GM18502 (cell line): ENCODE results near the gene ACSS1.

Experiments
- ATAC-seq: cut with Tn5 transposase; IDR thresholded peaks from one replicate; pipeline ENCODE4 v1.9.1; 2021; ENCODE audit warnings: mild to moderate bottlenecking; ENCODE audit not compliant: unreplicated experiment, poor library complexity

Gene ACSS1

DNA sequence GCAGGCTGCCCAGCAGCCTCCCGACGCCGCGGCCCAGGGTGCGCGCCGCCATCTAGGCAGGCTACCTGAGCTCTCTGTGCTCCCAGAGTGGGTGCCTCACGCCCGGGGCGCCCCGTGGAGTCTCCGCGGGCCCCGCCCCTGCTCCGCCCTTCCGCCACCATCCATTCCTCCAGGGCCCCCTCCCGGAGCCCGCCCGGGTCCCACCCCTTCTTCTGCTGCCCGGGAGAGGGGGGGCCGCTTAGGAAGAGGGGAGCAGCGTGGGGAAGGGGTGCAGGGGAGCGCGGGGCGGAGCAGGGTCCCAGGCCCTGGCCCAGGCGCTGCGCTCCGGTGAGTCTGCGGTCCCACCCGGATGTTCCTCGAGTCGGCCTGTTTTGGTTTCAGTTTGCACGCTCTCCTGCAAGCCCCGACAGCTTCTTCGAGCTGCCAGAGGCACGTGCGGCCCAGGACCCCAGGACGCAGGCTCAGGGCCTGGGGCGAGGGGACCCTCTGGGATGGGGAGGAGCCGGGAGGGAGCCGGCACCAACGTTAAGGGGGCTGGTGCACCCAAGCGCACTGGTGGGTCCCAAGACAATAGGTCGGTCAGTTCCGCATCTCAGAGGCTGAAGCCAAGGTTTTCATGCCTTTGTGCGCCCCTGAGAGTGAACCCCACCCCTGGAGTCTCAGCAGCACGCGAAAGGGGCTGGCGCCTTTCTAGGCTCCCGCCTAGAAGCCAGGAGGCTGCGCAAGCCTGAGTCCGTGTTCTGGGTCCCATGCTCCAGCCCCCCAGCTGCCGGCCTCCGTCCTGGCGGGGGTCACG, at the start of gene ACSS1:
Gene ACSS1, minus strand, starts transcription at position 89 of the 796 bp plus-strand sequence. Its CDS starts 37 bp downstream, at position 52.
- ATAC-seq, result peak; percentile 68

DNA sequence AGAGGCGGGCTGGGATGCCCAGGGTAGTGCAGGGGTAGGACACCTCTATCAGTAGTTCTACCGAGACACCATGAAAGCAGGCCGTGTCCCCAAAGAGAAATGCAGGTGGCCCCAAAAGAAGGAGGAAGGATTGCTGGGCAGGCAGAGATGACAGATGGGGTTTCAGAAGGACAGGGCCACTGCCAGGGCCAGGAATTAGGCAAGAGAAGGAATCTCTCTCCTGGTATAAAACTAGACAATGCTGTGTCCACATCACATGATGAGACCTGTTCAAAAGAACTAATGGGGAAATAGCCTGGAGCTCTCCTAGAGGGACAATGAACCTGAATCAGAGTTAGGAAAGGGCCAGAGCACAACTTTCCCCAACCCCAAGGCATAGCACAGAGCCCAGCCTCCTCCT, 45.6 kb upstream of the ACSS1 start:
- no peak for ATAC-seq

DNA sequence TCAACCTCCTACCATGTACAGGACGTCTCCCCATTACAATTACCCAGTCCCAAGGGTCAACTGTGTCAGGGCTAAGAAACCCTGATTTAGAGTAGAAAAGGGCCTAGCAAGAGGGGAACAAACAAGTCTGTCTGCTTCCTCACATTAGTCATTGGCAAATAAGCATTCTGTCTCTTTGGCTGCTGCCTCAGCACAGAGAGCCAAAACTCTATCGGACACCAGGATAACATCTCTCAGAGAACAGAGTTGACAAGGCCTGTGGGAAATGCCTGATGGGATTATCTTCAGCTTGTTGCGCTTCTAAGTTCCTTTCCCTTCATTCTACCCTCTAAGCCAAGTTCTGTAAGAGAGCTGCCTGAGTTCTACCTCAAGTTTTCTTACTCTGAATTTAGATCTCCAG, 43.0 kb upstream of the ACSS1 start:
- ATAC-seq, result no peak

DNA sequence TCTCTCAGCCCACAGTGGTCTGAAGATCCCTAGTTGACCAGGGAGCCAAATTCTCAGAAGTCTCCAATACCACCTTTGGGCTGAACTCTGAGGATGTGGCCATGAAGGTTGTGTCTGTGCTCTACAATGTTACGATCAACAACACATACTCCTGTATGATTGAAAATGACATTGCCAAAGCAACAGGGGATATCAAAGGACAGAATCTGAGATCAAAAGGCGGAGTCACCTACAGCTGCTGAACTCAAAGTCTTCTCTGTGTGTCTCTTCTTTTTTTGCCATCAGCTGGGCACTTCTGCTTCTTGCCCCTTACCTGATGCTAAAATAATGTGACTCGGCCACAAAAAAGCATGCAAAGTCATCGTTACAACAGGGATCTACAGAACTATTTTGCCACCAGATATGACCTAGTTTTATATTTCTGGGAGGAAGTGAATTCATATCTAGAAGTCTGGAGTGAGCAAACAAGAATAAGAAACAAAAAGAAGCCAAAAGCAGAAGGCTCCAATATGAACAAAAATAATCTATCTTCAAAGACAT, 41.7 kb upstream of the ACSS1 start:
- ATAC-seq, result no peak

DNA sequence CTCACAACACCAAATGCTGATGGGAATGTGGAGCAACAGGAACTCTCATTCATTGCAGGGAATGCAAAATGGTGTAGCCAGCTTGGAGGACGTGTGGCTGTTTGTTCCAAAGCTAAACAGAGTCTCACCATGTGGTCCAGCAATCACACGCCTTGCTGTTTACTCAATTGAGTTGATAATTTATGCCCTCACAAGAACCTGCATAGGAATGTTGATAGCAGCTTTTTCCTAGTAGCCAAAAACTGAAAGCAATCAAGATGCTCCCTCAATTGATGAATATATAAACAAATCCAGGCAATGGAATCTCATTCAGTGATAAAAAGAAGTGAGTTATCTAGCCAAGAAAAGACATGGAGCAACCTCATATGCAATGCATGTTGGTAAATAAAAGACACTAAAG, 39.6 kb upstream of the ACSS1 start:
- no peak for ATAC-seq

DNA sequence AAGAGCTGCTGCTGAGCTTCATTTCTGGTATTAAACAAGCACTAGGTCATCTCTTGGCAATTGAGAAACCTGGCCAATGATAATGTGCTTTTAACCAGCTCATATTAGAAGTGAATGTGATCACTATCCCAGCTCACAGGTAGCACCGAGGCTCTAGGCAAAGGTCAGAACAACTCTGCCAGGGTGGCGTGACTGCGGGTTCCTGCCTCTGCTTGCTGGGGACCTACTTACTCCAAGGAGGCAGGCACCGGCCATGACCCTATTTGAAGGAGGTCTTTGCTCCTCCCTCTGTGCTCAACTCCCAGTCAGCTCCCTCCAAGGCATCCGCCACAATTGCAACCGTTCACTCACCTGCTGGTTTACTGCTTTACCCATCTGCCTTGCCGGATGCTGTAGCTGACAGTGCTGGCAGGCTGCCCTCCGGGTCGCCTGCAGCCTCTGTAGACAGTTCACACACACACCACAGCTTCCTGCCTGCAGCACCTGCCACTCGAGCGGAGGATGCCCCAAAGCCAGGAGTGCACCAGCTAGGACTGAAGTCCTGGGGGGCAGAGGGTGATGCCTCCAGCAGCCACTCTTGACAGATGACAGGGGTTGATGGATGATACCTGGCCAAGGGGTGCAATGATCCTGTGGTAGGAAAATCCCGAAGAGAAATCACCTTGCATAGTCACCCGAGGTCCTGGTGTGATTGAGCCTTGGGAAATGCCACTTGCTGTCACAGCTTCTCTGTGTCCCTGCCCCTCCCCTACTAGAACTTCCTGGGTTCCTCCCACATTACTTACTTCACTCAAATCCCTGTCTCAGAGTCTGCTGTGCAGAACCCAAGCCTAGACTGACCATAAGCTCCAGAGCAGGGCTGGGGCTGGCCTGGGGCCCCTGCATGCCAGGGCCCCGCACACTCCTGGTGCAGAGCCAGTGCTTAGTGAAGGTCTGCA, 32.8 kb upstream of the ACSS1 start:
- no peak for ATAC-seq

DNA sequence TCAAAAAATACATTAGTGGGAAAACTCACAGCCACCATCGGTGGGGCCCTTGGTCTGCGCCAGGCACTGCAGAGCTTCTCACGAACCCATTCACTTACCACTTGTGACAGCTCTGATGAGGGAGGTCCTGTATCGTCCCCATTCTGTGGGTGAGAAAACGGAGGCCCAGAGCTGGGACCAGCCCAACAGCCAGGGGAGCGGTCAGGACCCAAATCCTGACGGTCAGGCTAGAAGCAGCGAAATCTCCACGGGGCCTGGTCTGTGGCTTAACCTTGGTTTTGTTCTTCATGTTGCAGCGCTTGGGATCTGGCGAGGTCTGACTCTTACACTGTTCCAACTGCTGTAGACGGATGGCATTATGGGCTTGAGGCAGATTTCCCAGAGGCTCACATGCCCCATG, 31.7 kb upstream of the ACSS1 start:
- no peak for ATAC-seq

DNA sequence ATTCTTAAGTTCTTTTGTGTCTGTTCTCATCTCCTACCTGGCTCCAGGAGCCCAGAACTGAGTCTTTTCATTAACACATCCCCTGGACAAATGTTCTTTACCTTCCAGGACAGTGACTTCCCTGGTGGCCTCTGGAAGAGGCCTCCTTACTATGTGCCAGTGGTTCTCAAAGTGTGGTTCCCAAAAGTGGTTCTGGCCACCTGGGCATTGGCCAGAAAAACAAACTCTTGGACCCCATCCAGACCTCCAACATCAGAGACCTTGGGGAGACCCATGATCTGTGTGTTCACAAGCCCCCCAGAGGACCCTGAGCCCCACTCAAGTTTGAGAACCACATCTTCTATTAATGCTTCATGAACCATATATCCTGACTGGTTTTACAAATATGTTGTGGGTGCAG, 31.2 kb upstream of the ACSS1 start:
- no peak for ATAC-seq

DNA sequence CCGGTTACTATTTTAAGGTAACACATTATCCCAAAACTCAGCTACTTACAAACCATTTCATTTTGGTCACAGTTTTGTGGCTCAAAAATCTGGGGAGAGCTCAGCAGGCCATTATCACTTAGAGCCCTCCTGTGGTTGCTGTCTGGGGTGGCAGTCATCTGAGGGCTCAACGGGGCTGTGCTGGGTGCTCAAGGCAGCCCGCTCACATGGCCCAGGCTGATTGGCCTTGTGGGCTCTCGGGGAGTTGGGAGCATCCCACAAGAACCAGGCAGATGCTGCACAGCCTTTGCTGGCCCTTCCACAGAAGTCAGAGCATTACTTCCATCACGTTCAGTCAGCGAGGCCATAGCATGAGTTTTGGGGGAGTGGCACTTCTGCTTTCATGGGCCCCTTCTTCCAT, 30.3 kb upstream of the ACSS1 start:
- ATAC-seq, result no peak

DNA sequence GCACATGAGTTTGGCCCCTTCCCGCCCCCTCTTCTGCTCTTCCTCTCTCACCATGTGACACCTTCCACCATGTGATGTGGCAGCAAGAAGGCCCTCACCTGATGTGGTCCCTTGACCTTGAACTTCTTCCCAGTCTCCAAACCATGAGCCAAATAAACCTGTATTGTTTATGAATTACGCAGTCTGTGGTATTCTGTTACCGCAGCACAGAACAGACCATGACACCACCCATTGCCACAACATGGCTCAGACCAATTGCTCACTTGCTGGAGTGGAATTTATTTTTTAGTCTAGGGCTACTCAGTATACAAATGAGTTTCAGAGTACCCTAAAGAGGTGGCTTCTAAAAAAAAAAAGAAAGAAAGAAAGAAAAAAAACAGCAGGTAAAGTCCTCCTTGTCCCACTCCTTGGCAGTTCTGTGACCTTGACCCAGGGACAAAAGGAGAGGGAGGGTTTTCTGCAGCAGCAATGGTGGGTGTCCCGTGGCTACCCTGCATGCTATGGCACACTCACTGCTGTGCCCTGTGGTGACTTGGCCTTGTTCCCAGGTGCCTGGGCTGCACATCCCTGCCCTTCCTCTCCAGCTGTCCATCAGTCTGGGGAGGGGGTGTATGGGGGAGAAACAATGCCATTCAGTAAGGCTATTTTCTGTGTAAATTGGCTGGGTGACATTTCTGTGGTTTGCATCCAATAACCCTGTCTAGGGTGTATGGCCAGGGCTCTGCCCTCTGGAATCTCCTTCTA, 29.4 kb upstream of the ACSS1 start:
- ATAC-seq, result no peak

DNA sequence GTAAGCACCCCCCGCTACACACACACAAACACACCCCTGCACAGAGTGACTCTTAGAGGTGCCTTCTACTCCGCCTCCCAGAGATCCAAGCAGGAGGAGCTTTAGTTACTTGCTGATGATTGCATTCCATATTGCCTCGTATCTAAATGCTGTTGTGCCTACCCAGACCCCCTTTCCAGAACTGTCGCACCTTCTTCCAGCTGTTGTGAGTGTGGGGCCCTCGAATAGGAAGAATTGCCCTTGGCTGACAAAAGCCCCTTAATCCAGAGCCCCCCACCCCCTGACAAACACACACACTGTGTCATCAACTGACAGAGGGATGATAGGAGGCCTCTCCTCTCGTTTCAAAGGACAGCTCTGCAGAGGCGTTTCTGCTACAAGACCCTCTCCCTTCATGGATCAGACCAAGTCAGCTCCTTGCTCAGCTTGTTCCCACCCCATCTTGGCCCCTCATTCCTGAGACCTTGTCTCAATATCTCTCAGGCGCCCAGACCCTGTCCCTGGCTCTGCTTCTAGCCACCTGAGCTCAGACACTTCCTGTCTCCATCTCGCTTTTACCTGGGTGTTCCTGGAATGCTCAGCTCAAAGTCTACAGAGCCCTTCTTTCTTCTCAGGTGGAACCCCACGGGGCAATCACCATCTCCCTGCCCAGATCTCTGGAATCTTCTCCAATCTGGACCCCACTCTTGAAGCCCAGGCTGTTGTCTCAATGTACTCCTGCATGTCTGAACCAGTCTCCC, 28.0 kb upstream of the ACSS1 start:
- ATAC-seq, result no peak

DNA sequence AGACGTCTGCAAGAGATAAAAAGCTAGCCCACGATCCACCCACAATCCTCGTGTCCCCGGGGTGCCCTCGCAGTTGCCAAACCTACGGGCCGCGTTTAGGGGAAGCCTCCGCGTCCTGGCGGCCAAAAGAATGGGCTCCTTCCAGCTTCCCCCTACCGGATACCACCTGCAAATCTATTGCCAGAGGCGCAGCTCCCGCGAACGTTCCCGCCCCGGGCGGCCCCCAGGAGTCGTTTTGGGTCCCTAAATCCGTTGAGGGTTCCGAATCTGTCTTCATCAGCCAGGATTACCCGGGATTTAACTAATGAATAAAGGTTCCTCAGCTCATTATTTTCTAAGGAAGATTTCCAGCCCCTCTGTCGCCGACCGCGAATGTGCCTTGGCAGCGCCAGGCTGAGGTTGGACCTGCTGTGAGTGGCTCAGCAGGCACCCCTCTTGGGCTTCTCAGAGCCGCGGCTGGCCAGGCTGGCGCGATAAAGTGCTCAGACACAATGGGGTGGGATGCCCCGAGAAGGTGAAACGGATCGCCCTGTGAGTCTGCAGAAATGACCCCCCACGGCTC, 26.8 kb upstream of the ACSS1 start:
- no peak for ATAC-seq

DNA sequence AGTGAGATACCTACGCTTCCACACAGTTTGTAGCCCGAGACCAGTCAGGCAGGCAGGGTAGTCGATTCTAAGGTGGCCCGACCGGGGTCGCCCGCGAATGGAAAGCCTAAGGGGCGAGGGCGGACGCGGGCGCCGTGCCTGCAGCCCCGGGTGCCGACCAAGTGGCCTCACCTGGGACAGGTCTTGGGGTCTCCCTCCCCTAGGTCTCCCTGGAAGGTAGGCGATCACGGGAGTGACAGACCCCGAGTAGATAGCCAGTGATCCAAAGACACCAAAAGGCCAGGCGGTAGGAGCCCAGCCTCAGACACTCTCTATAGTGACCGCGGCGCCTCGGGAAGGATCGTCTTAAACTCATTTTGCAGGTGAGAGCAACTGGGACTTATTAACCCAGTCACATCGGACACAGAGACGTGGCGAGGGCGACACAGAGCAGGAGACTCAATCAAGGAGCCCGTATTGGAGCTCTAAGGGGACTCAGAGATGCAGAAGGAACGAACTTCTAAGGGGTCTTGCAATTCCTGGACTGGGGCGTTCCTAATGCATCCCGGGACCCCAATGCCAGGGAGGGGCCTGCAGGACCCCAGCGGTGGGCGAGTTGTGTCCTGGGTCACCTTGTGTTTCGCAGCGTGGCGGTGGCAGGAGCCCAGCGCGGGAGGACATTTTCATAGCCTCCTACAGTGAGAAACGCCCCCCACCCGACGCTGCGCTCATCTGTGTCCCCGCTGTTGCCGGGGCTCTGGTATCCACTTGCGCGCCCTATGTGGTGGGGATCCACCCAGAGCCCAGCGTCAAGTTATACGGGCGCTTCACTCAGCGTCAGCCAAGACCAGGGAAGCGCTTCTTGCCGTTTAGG, 26.1 kb upstream of the ACSS1 start:
- ATAC-seq, result no peak

DNA sequence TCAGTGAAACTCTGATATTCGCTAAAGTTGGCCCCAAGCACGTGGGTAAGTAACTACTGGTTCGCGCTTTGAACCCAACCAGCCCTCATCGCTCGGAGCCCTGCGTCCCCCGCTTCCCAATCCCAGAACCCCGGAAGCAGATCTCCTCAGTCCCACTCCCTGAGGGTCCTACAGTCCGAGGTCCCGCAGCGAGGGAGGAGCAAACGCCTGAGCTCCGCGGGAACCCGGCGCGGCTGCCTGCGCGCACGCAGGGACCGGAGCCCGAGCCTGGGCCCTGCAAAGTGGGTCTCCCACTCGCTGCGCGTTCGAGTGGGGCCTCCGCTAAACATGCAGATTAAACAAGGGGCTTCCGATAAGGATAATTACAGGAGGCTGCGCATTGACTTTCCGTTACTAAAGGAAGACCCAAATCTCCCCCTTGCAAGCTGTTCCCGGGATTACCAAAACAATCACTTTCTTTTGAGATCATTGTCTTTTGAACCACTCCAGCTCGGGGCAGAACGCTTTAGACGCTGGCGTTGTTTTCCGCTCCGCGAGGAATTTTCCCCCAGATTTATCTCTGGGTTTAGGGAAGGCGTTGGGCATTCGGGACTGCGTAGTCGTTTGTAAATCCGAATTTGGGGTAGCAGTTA, 25.3 kb upstream of the ACSS1 start:
- no peak for ATAC-seq

DNA sequence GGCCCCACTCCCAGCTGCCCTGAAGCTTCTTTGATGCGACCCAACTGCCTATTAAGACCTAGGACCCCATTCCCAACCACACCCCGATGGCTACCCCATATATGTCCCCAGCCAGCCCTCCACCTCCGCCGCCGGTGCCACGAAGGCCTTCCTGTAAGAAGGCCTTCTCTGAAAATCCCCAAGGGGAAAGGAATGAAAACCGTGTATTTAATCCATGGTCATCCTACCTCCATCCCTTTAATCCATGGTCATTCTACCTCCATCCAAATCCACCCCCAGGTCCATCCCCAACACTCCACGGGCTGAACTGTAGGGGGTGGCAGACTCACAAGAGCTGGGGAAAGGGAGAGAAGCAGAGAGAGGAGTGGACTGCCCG, 24.5 kb upstream of the ACSS1 start:
- no peak for ATAC-seq

DNA sequence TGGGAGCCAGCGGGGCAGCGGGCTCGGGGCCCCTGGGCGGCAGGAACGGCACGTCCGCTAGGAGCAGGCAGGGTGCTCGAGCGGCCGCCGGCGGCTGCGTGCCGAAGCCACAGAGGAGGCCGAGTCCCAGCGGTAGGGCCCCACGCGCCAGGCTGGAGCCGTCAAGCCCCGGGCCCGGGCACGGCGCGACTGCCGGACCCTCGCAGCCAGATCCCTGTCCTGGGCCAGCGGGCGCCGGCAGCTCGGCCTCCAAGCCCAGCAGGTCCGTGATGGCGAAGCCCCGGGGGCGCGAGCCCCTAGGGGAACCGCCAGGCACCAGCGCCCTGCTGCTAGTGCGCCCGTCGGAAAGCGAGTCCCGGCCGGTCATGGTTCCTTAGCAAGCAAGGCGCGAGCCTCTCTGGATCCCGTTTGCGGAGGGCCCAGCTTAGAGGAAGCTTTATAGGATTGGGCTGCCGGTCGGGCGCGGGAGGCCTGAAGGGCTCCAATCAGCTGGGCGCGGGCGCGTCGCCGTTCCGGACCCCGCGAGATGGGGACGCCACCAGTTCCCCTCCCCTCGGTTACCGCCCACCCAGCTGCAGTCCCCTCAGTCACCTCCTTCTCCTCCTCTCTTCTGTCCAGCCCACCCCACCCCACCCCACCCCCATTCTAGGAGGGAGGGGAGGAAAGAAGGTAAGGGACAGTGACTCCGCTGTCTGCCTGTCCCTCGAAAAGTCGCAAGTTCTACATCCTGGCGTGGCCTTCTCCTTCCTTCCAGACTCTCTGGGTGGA, 24.0 kb upstream of the ACSS1 start, which contains the start of gene VSX1:
Gene VSX1, minus strand, starts transcription at position 412 of the 768 bp plus-strand sequence. Its CDS starts 45 bp downstream, at position 367.
- ATAC-seq, result no peak

DNA sequence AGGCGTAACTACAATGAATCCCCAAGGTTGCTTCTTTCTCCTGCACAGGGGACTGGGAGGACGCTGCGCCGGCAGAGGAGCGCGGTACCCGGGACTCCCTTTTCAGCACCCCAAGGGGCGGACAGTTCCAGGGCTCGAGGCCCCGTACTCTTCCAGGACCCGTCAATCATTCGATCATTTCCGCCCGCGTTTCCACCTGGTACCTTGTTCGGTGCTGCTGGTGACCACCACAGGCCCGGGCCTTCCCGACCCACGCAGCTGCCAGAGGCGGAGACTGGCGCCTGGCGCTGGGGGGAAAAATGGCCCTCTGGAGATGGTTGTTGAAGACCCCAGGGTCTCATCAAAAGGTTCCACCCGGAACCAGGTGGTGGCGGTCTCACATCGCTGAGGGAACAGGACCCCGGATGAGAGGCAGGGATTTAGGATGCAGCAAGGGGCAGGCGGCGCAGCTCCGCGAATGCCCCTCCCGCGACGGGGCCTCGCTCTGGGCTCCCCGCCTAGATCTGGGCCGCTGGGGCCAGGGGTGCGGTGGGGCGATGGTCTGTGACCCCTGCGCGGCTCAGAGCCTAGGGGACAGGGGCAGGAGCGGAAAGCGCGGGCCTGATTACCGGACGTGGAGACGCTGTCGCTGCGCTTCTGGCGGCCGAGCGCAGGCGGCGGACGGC, 23.3 kb upstream of the ACSS1 start:
- no peak for ATAC-seq
